Ovary (tissue), 9 donors: ENCODE measurements around the gene KRTAP4-11. TPM values are rescaled to one million over a fixed set of nuclear protein-coding genes. Genes with fewer than 3 reads are reported as not detected.

Experiments used
- DNase-seq, 5 donors: peaks; one replicate each; pipeline ENCODE4 v3.0.0-alpha.2; 2019 to 2020
- H3K27ac ChIP-seq, 2 donors: fragments of 200-600 bp; one replicate each; pipeline versions ENCODE4 v1.5.1 to v1.8.0; 2019 to 2022
- H3K27me3 ChIP-seq: fragments of 200-600 bp; one replicate; pipeline ENCODE4 v1.8.0; 2022
- H3K36me3 ChIP-seq: fragments of 200-600 bp; sonication (generic); one replicate; pipeline ENCODE4 v1.5.1; 2019
- H3K4me1 ChIP-seq: one replicate; pipeline ENCODE4 v1.8.1; 2013; ENCODE audit warnings: mild to moderate bottlenecking, moderate library complexity; ENCODE audit not compliant: insufficient read depth
- H3K4me3 ChIP-seq: fragments of 200-600 bp; sonication (generic); one replicate; pipeline ENCODE4 v1.5.1; 2017
- H3K9me3 ChIP-seq, 2 donors: fragments of 200-600 bp in 1 of 2; sonication (generic) in 1 of 2; one replicate each; pipeline versions ENCODE4 v1.5.1 to v1.8.1; 2013 to 2019; ENCODE audit warnings: mild to moderate bottlenecking in 1 of 2, moderate library complexity in 1 of 2
- CTCF ChIP-seq, 3 donors: fragments of 450-650 bp in 2 of 3; fragments of 200-600 bp in 1 of 3; IDR thresholded peaks; one replicate each; pipeline versions ENCODE4 v1.5.1 to v1.8.0; 2016 to 2022; ENCODE audit warnings: antibody characterized with exemption in 3 of 3, mild to moderate bottlenecking in 1 of 3
- EP300 ChIP-seq: sonication (generic); formaldehyde crosslinking; IDR thresholded peaks from one replicate; pipeline ENCODE4 v1.6.1; 2017; ENCODE audit warnings: antibody characterized with exemption
- POLR2A ChIP-seq: fragments of 450-650 bp; IDR thresholded peaks from one replicate; pipeline ENCODE4 v1.6.1; 2017; ENCODE audit warnings: antibody characterized with exemption, mild to moderate bottlenecking, moderate library complexity
- WGBS, 3 donors: extraction: QIAGEN DNeasy Blood & Tissue Kit in 1 of 3; methylation state at CpG; one replicate each; pipeline versions ENCODE4 v1.1.5 to v1.1.7; 2013 to 2017; 5-methylcytosine and 5-hydroxymethylcytosine counted together
- intact Hi-C, 4 donors: fragments of 100-400 bp; cut with DNase I; formaldehyde crosslinking; loops; one replicate each; pipeline versions ENCODE4 v1.11.0 to v1.15.1; 2022 to 2023
- polyA plus RNA-seq, 2 donors: library from polyadenylated mRNA; stranded (reverse); fragments of 200-250 nt in 1 of 2; fragments of 350-450 nt in 1 of 2; fragmentation: Illumina TruSeq in 1 of 2; extraction: RNeasy Lipid Tissue Mini Kit (QIAGEN cat#74804) in 1 of 2; gene quantifications; one replicate each; pipeline ENCODE4 v1.2.3, GENCODE V29; 2013 to 2014
- total RNA-seq, 7 donors: library from RNA; depleted of rRNA in 2 of 7; stranded (reverse); fragments of >200 nt in 2 of 7; fragmentation: NEBNext Ultra II Directional in 3 of 7; extraction: Animal tissue kit (Norgen Biotek cat#: 25700) in 3 of 7; gene quantifications; one replicate each; pipeline versions ENCODE4 v1.1.0 to v1.2.4, GENCODE V29; 2016 to 2023
- donor health status: DM: no; HTN: no; CAD: no; lungs with moderate emphysema.
- donor health status: DM: no; HTN: no; CAD: no.
- donor health status: Bipolar disorder and iron deficiency.
- donor health status: DM: yes; HTN: yes; CAD: no.
- donor health status: DM: no; HTN: no; CAD: no.
- donor health status: DM: yes; HTN: yes; CAD: no.

The KRTAP4-11 gene
- total and polyA plus RNA-seq, 9 donors: not detected

DNA sequence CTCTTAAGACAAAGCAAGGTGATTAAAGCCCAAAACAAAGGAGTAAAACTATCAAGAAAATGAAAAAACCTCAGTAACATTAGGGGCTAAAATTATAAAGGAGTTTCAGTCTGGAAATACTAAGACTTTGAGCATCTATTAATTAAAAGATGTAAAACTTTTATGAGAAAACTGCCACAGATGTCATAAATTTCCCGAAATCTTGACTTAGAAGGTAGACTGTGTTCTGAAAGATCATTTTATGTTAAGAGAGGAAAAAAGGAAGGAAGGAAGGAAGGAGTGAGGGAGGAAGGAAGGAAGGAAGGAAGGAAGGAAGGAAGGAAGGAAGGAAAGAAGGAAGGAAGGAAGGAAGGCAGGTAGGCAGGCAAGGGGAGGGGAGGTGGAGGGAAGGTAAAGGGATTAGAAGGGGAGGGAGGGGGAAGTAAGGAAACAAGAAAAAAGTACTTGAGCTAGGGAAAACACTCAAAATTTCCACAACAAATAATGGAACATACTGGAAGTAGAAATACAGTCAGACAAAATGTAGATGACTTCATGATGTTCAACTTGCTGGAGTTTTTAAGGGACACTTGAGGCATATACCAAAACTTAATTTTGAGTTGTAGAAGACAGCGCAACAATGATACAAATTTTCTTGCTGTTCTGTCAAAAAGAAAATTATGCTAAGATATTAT, 29.5 kb upstream of the KRTAP4-11 start:
- TF ChIP-seq CTCF (IDR thresholded peaks at IDR 0.05) (no peak), EP300 (no peak), POLR2A (no peak)
- WGBS, 3 donors: 71 to 95% (median 93%) methylated on average over 2 of the region's 2 CpGs
- no peaks in the 10 kb centered on the region for H3K9me3 ChIP-seq
- no peaks in the 10 kb centered on the region for H3K27me3 ChIP-seq
- no peak overlapping the region for H3K27ac ChIP-seq
- no peak overlapping the region for H3K4me3 ChIP-seq
- no peak for DNase-seq
- H3K4me1 ChIP-seq: no peaks in the 10 kb centered on the region
- intact Hi-C loops: no loop called here
- no peaks in the 10 kb centered on the region for H3K36me3 ChIP-seq

DNA sequence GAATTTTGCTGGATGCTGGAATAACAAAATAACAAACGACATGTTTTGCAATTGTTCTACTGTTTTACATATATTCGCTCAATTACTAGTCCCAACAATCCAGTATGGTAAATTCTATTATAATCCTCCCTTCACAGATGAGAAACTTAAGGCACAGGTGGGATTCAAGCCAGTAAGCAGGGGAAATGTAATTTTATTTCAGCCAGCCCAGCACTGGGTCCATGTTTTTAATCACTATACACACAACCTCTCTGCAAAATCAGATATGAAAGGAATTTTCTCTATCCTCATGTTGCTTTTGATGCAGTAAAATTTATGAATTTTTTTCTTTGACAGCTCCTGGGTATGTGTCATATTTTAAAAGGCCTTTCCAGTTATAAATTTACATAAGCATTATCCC, 27.1 kb upstream of the KRTAP4-11 start:
- no peaks in the 10 kb centered on the region for H3K4me1 ChIP-seq
- no peaks in the 10 kb centered on the region for H3K27me3 ChIP-seq
- no peaks in the 10 kb centered on the region for H3K9me3 ChIP-seq
- H3K4me3 ChIP-seq: no peak overlapping the region
- WGBS, 3 donors: 88 to 89% (median 88%) methylated on average over 2 of the region's 2 CpGs
- H3K36me3 ChIP-seq: no peaks in the 10 kb centered on the region
- TF ChIP-seq POLR2A (no peak), CTCF (IDR thresholded peaks at IDR 0.05) (no peak), EP300 (no peak)
- H3K27ac ChIP-seq: no peak overlapping the region
- no peak for DNase-seq
- intact Hi-C loops: no loop called here

DNA sequence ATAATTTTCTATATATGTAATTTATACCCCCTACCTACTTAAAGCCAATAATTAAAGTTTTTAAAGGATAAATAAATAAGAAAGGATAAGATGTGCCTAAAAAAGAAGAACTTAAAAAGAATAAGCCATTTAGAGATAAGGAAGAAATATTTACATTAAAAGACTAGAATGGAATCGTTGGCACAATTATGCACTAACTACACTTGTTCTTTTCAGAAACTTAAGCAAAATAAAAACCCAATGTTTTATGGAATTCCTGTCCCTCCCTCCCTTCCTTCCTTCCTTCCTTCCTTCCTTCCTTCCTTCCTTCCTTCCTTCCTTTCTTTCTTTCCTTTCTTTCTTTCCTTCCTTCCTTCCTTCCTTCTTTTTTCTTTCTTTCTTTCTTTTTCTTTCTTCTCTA, 26.7 kb upstream of the KRTAP4-11 start:
- DNase-seq: no peak
- no peaks in the 10 kb centered on the region for H3K36me3 ChIP-seq
- whole genome bisulfite sequencing, 3 donors: 32 to 63% (median 42%) methylated on average over 1 of the region's 1 CpG

DNA sequence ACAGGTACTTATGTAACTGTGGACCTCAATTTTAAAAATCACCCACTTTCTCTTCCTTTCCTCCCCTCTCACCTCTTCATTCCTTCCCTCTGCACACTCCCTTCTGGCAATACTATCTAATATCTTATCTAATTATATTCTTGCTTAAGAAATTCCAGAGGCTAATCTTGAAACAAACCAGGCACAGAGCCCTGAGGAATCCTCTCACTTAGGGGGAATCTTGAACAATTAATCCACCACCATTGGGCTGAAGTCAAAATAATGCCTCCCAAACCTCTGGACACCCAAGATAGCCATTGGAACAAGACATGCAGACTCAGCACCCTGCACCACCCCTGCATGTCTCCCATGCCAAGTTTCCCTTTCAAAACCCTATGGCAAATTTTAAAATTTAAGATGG, 23.2 kb upstream of the KRTAP4-11 start:
- H3K36me3 ChIP-seq: no peaks in the 10 kb centered on the region
- TF ChIP-seq POLR2A: no peak
- no peak for TF ChIP-seq EP300
- no peak for TF ChIP-seq CTCF (IDR thresholded peaks at IDR 0.05)
- H3K27me3 ChIP-seq: no peaks in the 10 kb centered on the region
- H3K9me3 ChIP-seq: no peaks in the 10 kb centered on the region
- H3K4me3 ChIP-seq: no peak overlapping the region
- intact Hi-C loops: no loop called here
- no peaks in the 10 kb centered on the region for H3K4me1 ChIP-seq
- no peak overlapping the region for H3K27ac ChIP-seq
- no peak for DNase-seq

More for the DNA sequence above, 26.7 kb upstream of the KRTAP4-11 start:
- Histone ChIP-seq H3K27me3 (no peaks in the 10 kb centered on the region), H3K4me1 (no peaks in the 10 kb centered on the region), H3K9me3 (no peaks in the 10 kb centered on the region), H3K27ac (no peak overlapping the region), H3K4me3 (no peak overlapping the region)
- intact Hi-C loops: no loop called here
- TF ChIP-seq CTCF (IDR thresholded peaks at IDR 0.05) (no peak), POLR2A (no peak), EP300 (no peak)
